ENCODE results near the gene MRPS12. TPM values are rescaled to one million over a fixed set of nuclear protein-coding genes. Genes with fewer than 3 reads are reported as not detected.

MRPS12 gene
- total RNA-seq, 4 donors from 2014 or later, result 16.9 to 83.8 (median 19.2) TPM

- Histone ChIP-seq H3K4me1 (no peaks in the 10 kb centered on the region), H3K27ac (no peak overlapping the region), H3K9me3 (no peaks in the 10 kb centered on the region), H3K36me3 (no peaks in the 10 kb centered on the region), H3K4me3 (no peak overlapping the region), H3K27me3 (no peaks in the 10 kb centered on the region)
- TF ChIP-seq POLR2A (IDR thresholded peaks at IDR 0.05), result no peak
- no peak for TF ChIP-seq CTCF (IDR thresholded peaks at IDR 0.05)
- intact Hi-C loops (cut with DNase I; ENCODE audit: low total_unique reads), result no loop called here
- DNase-seq, result no peak
Observed at GRCh38 chr19:38919837-38920601, 10.7 kb upstream of the MRPS12 start.

DNA sequence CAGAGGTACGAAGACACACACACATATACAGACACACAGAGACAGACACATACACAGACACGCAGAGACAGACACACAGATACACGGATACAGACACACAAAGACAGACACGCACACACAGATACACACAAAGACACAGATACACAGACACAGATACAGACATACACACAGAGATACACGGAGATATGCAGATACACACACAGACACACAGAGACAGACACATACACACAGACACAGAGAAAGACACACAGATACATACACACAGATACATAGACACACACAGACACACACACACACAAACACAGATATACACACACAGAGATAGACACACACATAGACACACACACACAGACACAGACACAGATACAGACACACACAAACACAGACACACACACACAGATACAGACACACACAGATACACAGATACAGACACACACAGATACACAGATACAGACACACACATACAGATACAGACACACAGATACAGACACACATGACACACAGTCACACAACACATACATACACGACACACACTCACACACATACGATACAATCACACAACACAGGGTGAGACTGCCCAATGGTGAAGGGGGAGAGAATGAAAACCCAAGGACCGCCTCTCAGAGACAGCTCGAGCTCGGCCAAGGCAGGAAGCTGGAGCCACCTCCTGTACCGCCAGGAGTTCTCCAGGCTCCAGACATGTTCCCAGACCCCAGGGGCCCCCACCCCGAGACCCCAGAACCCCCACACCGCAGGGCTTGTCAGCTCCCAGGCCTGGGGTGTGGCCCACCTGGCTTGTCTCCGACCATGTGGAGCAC lies 9.9 kb upstream of the MRPS12 start:
- TF ChIP-seq POLR2A (IDR thresholded peaks at IDR 0.05) (no peak), CTCF (IDR thresholded peaks at IDR 0.05) (no peak)
- no peaks in the 10 kb centered on the region for H3K9me3 ChIP-seq
- H3K4me3 ChIP-seq, result no peak overlapping the region
- intact Hi-C loops (cut with DNase I; ENCODE audit: low total_unique reads), result no loop called here
- H3K36me3 ChIP-seq, result no peaks in the 10 kb centered on the region
- no peak overlapping the region for H3K27ac ChIP-seq
- no peak for DNase-seq
- H3K4me1 ChIP-seq, result no peaks in the 10 kb centered on the region
- H3K27me3 ChIP-seq, result no peaks in the 10 kb centered on the region

GRCh38 chr19:38921420-38922274 lies 9.1 kb upstream of the MRPS12 start:
- Histone ChIP-seq H3K36me3 (no peaks in the 10 kb centered on the region), H3K4me1 (no peaks in the 10 kb centered on the region), H3K27me3 (no peaks in the 10 kb centered on the region), H3K4me3 (no peak overlapping the region), H3K9me3 (no peaks in the 10 kb centered on the region), H3K27ac (no peak overlapping the region)
- TF ChIP-seq CTCF (IDR thresholded peaks at IDR 0.05) (no peak), POLR2A (IDR thresholded peaks at IDR 0.05) (no peak)
- no peak for DNase-seq
- intact Hi-C loops (cut with DNase I; ENCODE audit: low total_unique reads), result no loop called here

DNA sequence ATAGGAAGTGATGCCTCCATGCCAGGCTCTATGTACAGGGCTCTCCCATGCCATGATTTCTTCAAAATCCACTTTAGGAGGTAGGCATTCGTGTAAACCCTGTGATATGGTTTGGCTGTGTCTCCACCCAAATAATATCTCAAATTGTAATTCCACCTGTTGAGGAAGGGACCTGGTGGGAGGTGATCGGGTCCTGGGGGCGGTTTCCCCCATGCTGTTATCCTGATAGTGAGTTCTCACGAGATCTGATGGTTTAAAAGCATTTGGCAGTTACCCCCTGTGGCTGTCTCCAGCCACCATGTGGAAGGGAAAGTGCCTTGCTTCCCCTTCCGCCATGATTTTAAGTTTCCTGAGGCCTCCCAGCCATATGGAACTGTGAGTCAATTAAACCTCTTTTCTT lies 8.3 kb upstream of the MRPS12 start:
- no peak for DNase-seq
- Histone ChIP-seq H3K4me3 (no peak overlapping the region), H3K36me3 (no peaks in the 10 kb centered on the region), H3K27me3 (no peaks in the 10 kb centered on the region), H3K27ac (no peak overlapping the region), H3K9me3 (no peaks in the 10 kb centered on the region), H3K4me1 (no peaks in the 10 kb centered on the region)
- intact Hi-C loops (cut with DNase I; ENCODE audit: low total_unique reads), result no loop called here
- TF ChIP-seq CTCF (IDR thresholded peaks at IDR 0.05), result no peak
- TF ChIP-seq POLR2A (IDR thresholded peaks at IDR 0.05), result no peak
